Cardiac septum (tissue), 1 donor: Measurements from ENCODE around the gene MTSS2. TPM values are rescaled to one million over a fixed set of nuclear protein-coding genes. Genes with fewer than 3 reads are reported as not detected.

Experiments used
- DNase-seq: peaks from one replicate; pipeline ENCODE4 v3.0.0-alpha.2; 2020; ENCODE audit warnings: low spot score
- intact Hi-C: fragments of 100-400 bp; cut with DNase I; formaldehyde crosslinking; loops from one replicate; pipeline ENCODE4 v1.14.0; 2022
- long read RNA-seq: library from polyadenylated mRNA; unstranded; transcript quantifications from one replicate; pipeline ENCODE4 v2.0.0, GENCODE V29; 2021
- total RNA-seq: library from RNA; stranded (reverse); fragmentation: NEBNext Ultra II Directional; extraction: Animal tissue kit (Norgen Biotek cat#: 25700); gene quantifications from one replicate; pipeline ENCODE4 v1.2.1, GENCODE V29; 2021
- donor health status: DM: no; HTN: no; CAD: no.

Gene MTSS2, protein sequence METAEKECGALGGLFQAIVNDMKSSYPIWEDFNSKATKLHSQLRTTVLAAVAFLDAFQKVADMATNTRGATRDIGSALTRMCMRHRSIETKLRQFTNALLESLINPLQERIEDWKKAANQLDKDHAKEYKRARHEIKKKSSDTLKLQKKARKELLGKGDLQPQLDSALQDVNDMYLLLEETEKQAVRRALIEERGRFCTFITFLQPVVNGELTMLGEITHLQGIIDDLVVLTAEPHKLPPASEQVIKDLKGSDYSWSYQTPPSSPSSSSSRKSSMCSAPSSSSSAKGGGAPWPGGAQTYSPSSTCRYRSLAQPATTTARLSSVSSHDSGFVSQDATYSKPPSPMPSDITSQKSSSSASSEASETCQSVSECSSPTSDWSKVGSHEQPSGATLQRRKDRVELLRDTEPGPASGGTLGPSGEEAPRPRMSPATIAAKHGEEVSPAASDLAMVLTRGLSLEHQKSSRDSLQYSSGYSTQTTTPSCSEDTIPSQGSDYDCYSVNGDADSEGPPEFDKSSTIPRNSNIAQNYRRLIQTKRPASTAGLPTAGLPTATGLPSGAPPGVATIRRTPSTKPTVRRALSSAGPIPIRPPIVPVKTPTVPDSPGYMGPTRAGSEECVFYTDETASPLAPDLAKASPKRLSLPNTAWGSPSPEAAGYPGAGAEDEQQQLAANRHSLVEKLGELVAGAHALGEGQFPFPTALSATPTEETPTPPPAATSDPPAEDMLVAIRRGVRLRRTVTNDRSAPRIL
- 63.4 TPM for total RNA-seq
- long read RNA-seq, partial matches to known transcripts = 0 of 3 reads
- long read RNA-seq, other reads (novel, unspliced or antisense) = 3 of 3 reads

GRCh38 chr16:70685938-70686375 lies at the start of gene MTSS2:
TSS of gene MTSS2 (minus strand) at chr16:70686053. CDS start at chr16:70685791, 262 bp downstream.
- DNase-seq = peak; percentile 87
- intact Hi-C loops = no loop called here

- intact Hi-C loops = no loop called here
- DNase-seq = peak; percentile 70
Measured at GRCh38 chr16:70735141-70735979, 49.5 kb upstream of the MTSS2 start.

DNA sequence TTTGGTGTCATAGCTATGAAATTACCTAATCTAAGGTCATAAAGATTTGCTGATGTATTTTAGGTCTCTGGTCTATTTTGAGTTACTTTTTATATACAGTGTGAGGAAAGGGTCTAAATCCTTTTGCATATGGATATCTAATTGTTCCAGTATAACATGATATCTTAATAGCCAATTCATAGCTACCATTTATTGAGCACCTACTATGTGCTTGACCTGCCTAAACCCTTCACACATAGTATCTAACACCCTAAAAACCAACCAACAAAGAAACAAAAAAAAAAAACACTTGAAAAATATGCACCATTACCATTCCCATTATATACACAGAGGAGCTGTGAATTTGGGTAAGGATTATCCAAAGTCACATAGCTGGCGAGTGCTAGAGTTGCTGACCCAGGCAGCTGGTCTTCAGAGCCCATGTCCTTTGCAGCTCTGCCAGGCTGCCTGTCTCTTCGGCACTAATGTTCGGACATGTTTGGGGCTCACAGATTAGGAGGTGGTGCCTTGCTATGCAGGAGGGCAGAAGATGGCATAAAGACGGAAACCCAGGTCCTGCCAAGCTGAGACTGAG lies 48.8 kb upstream of the MTSS2 start:
- intact Hi-C loops = no loop called here

GRCh38 chr16:70730944-70731343 lies 45.1 kb upstream of the MTSS2 start:
- DNase-seq = no peak
- intact Hi-C loops = no loop called here

More for the DNA sequence above, 48.8 kb upstream of the MTSS2 start:
- DNase-seq = no peak

- intact Hi-C loops = no loop called here
- DNase-seq = no peak
Measured at GRCh38 chr16:70730031-70730430, 44.2 kb upstream of the MTSS2 start.

GRCh38 chr16:70729292-70729691 lies 43.4 kb upstream of the MTSS2 start:
- intact Hi-C loops = no loop called here
- no peak for DNase-seq

DNA sequence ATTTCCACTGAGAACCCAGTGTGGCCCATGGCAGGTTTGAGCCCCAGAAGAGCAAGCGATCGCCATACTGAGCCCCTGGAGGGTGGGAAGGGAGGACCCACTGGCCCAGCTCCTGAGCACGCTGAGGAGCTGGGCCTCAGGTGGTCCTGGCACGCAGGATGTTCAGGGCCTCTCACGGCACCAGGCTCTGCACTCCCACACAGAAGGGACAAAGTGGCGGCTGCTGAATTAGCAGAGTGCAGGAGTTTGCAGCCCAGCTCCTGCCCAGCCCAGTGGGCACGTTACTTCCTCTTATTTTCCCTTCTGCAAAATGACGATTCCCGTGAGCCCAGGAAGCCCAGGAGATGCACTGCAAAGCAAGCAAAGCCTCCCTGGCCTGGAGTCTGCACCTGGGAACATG lies 42.3 kb upstream of the MTSS2 start:
- no peak for DNase-seq
- intact Hi-C loops = no loop called here

GRCh38 chr16:70726892-70727361 lies 41.1 kb upstream of the MTSS2 start:
- no peak for DNase-seq
- intact Hi-C loops = loop anchor here (2.0 kb wide), 1 partner anchor 38 kb away; no protein-coding TSS in a partner anchor

DNA sequence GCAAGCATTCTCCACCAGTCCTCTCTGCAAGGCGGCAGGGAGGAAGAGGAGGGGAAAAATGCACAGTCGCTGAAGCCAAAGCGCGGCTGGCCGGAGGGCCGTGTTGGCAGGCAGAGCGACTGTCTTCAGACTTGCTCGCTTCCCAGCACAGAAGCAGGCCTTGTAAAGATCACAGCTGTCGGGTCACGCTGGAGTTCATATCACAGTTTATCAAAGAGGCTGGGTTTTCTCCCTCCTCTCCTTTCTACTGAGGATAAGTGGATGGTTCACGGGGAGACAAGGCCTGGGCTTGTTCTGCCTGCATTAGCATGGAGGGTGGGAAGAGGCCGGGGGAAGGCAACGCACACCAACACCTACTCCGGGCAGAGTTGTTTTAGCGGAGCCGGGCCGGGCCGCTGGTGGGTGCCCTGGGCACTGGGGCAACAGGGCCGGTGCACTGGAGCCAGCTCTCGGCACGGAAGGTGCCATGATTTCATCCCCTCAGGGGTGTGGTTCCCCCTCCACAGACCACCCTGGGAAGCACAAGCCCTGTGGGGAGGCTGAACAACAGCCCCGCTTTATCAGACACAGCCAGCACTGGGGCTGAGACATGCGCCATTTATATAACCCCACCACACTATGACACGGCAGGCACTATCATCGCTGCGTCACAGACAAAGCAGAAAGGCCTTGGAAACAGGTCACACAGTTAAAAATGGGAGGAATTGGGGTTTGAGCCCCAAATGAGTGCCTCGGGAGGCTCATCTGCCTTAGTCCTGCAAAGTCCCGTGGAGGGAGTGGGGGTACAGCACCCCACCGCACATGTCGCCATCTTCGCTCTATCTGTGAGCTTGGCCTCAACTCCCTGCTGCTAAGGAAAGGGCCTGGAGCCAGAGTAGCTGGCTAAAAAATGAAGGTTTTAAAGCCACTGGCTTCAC lies 40.3 kb upstream of the MTSS2 start:
- DNase-seq = no peak
- intact Hi-C loops = loop anchor here (2.0 kb wide), 1 partner anchor 37 kb away; no protein-coding TSS in a partner anchor

DNA sequence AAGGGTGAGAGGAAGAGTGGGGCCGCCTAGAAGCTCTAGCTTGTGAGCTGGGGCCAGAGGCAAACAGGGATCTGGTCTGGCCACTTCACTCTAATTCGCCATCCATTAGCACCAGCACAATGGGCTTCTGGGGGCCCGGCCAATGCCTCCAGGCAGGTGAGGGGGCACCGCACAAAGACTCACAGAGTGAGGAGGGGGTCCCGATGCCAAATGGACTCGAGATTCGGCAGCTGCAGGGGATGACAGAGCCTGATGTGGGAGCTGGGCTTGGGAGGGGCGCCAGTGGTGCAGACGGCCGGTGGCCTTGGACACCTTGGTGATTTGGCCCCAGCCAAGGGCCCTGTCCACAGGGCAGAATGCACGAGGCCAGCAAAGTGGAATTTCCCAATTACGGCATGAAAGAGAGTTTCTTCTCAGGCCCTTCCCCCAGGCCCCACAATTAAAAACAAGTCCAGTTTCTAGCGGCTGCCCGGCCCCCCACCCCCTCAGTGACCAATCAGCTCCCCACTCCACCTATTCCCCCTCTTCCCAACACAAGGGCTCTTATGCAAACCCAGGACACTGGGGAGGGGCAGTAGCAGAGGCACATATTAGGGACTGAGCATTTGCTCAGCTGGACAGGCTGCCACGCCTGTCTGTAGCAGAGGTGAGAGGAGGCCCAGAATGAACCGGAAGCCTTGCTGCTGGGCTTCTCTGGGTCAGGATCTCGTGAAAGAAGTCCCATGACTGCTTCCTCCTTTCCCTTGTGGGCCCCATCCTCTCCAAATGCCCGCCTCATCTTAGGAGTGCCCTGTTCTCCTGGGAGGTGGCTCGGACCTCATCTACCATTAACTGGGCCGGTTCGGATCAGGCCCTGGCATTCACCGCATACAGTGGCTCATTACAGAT lies 39.4 kb upstream of the MTSS2 start:
- intact Hi-C loops = no loop called here
- DNase-seq = no peak

GRCh38 chr16:70724146-70725023 lies 38.5 kb upstream of the MTSS2 start:
- intact Hi-C loops = no loop called here
- no peak for DNase-seq

DNA sequence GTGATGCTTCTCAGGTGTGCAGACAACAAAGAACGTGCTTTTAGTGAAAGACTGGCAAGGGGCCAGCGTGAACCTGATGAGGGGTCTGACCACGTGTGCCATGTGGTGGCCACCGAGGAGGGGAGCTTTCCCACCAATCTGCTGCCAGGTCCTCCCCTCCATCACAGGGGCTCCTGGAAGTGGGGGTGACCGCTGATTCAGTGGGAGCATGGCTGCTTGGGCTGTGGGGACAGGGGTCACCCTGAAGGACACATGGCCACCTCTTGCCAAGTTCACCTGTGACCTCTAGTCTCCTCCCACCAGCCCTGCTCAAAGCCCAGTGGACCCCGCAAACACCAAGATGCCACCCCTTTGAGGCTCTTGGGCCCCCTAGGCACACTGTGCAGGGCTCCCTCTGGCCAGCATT lies 37.9 kb upstream of the MTSS2 start:
- no peak for DNase-seq
- intact Hi-C loops = no loop called here

DNA sequence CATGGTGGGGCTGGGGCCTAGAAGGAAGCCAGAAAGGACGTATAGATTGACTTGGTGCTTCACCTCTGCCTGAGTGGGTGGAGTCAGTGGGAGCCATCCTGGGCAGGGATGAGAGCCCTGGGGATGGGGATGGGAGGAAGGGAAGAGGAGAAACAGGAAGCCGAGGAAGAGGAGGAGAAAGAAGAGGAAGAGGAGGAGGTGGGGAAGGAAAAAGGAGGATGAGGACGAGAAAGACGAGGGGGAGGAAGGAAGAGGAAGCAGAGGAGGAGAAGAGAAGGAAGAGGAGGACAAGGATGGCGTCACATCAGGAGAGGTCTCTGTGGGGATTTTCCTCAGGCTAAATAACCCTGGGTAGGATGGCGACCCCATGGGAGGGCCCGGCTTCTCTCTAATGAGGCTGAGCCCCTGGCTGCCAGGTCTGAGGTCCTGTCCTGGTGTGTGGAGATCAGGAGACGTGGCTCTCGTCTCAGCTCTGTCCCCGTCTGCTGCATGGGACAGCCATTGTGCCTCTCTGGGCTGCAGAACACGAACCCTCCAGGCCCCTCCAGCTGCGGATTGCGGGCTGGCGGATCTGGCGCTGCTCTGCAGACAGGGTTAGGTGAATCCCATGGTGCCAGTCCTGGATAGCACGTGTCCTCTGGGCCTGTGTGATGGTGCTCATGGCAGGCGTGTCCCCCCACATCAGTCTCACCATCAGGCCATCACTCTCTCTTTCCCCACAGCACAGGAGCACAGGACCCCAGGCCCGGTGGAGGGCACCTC lies 35.5 kb upstream of the MTSS2 start:
- no peak for DNase-seq
- intact Hi-C loops = no loop called here

DNA sequence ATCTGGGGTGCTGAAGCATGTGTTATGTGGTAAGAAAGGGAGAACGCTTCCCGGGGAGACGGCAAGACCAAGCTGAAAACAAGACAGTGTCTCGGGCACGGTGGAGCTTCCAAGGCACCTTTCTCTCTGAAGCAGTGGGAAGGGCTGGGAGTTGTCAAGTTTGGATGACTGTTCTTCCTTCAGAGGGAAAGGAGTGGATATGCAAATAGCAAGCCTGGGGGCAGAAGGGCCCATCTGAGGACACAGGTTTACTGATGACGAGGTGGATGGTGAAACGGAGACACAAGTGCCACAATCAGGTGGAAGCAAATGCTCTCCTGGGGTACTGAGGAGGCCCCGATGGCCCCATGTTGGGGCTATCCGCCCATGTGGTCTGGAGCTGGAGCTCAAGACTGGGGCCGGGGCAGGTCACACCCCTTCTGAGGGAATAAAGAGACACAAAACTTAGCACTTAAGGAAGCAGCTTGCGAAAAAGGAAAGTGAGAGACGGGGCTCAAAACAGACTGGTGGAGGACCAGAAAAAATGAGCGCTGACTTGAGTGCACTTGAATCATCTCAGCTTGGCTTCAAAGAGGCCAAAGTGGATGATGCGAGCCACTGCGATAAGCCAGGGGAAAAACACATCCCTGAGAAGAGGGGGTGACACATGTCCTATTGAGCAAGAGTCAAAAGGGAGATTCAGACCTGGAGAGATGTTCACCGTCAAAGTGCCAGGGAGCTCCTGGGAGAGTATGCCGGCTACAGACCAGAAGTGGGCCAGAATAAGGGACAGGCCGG lies 34.8 kb upstream of the MTSS2 start:
- intact Hi-C loops = no loop called here
- DNase-seq = no peak

GRCh38 chr16:70717065-70717464 lies 31.2 kb upstream of the MTSS2 start:
- DNase-seq = no peak
- intact Hi-C loops = no loop called here
